ENCODE data around the gene TNIK.

Gene TNIK

GRCh38 chr3:171416061-171416460 lies 44.1 kb downstream of the TNIK start:
- Histone ChIP-seq H3K79me2 (peaks cover 2% of the 10 kb centered on the region), H3K27me3 (ENCODE audit: control insufficient read depth, insufficient read depth, low read length) (no peaks in the 10 kb centered on the region), H3K4me3 (ENCODE audit: low read depth, low read length) (no peak overlapping the region), H2AFZ (no peak overlapping the region), H3K9ac (no peak overlapping the region), H3K4me1 (no peaks in the 10 kb centered on the region), H3K4me2 (ENCODE audit: low read length) (no peak overlapping the region), H3K36me3 (ENCODE audit: control insufficient read depth, insufficient read depth, low read length) (no peaks in the 10 kb centered on the region), H3K9me3 (ENCODE audit: control insufficient read depth, low read length) (no peaks in the 10 kb centered on the region), H3K27ac (no peak overlapping the region)
- no peak for TF ChIP-seq CTCF (IDR thresholded peaks at IDR 0.05)

GRCh38 chr3:171415070-171415469 lies 45.1 kb downstream of the TNIK start:
- no peaks in the 10 kb centered on the region for H3K9me3 ChIP-seq (ENCODE audit: control insufficient read depth, low read length)
- no peak overlapping the region for H3K9ac ChIP-seq
- TF ChIP-seq CTCF (IDR thresholded peaks at IDR 0.05): no peak
- H3K27me3 ChIP-seq (ENCODE audit: control insufficient read depth, insufficient read depth, low read length): no peaks in the 10 kb centered on the region
- no peaks in the 10 kb centered on the region for H3K36me3 ChIP-seq (ENCODE audit: control insufficient read depth, insufficient read depth, low read length)
- H2AFZ ChIP-seq: no peak overlapping the region
- H3K4me1 ChIP-seq: no peaks in the 10 kb centered on the region
- no peak overlapping the region for H3K4me3 ChIP-seq (ENCODE audit: low read depth, low read length)
- H3K27ac ChIP-seq: no peak overlapping the region
- H3K79me2 ChIP-seq: peaks cover 2% of the 10 kb centered on the region
- H3K4me2 ChIP-seq (ENCODE audit: low read length): no peak overlapping the region

GRCh38 chr3:171412473-171412872 lies 47.7 kb downstream of the TNIK start:
- Histone ChIP-seq H3K9me3 (ENCODE audit: control insufficient read depth, low read length) (no peaks in the 10 kb centered on the region), H3K27ac (no peak overlapping the region), H3K4me1 (no peaks in the 10 kb centered on the region), H3K36me3 (ENCODE audit: control insufficient read depth, insufficient read depth, low read length) (no peaks in the 10 kb centered on the region), H3K27me3 (ENCODE audit: control insufficient read depth, insufficient read depth, low read length) (no peaks in the 10 kb centered on the region), H2AFZ (no peak overlapping the region), H3K4me3 (ENCODE audit: low read depth, low read length) (no peak overlapping the region), H3K9ac (no peak overlapping the region), H3K4me2 (ENCODE audit: low read length) (no peak overlapping the region), H3K79me2 (peaks cover 2% of the 10 kb centered on the region)
- no peak for TF ChIP-seq CTCF (IDR thresholded peaks at IDR 0.05)

DNA sequence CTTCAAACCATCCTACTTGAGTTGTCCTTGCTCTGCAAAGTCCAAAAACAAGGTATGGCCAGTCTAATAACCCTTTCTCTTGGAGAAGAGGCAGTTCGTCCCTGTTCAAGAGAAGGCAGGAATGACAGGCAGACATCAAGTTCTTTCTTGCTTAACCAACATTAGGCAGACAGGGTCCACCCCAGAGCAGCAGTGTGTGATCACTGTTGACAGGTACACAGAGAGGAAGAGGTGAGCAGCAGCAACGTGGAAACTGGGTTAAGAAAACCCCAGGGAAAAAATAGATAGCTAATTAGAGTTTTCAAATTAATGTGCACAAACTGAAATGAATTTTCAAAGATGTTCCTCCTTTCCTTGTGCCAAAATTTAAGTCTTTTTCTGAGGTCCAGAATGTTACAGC lies 48.2 kb downstream of the TNIK start:
- H3K79me2 ChIP-seq: peaks cover 2% of the 10 kb centered on the region
- no peak overlapping the region for H3K4me3 ChIP-seq (ENCODE audit: low read depth, low read length)
- no peaks in the 10 kb centered on the region for H3K27me3 ChIP-seq (ENCODE audit: control insufficient read depth, insufficient read depth, low read length)
- no peak overlapping the region for H2AFZ ChIP-seq
- H3K4me2 ChIP-seq (ENCODE audit: low read length): no peak overlapping the region
- H3K9me3 ChIP-seq (ENCODE audit: control insufficient read depth, low read length): no peaks in the 10 kb centered on the region
- no peak for TF ChIP-seq CTCF (IDR thresholded peaks at IDR 0.05)
- no peak overlapping the region for H3K9ac ChIP-seq
- H3K36me3 ChIP-seq (ENCODE audit: control insufficient read depth, insufficient read depth, low read length): no peaks in the 10 kb centered on the region
- no peaks in the 10 kb centered on the region for H3K4me1 ChIP-seq
- H3K27ac ChIP-seq: no peak overlapping the region

- no peak for TF ChIP-seq CTCF (IDR thresholded peaks at IDR 0.05)
- no peak overlapping the region for H3K27ac ChIP-seq
- H3K27me3 ChIP-seq (ENCODE audit: control insufficient read depth, insufficient read depth, low read length): no peaks in the 10 kb centered on the region
- H3K4me2 ChIP-seq (ENCODE audit: low read length): no peak overlapping the region
- H3K36me3 ChIP-seq (ENCODE audit: control insufficient read depth, insufficient read depth, low read length): no peaks in the 10 kb centered on the region
- no peak overlapping the region for H3K9ac ChIP-seq
- H3K9me3 ChIP-seq (ENCODE audit: control insufficient read depth, low read length): no peaks in the 10 kb centered on the region
- H3K4me1 ChIP-seq: no peaks in the 10 kb centered on the region
- H2AFZ ChIP-seq: no peak overlapping the region
- H3K4me3 ChIP-seq (ENCODE audit: low read depth, low read length): no peak overlapping the region
- H3K79me2 ChIP-seq: peaks cover 5% of the 10 kb centered on the region
Observed at GRCh38 chr3:171410186-171410585, 50.0 kb downstream of the TNIK start.
